Cardiac muscle cell (in vitro differentiated cells and primary cell): ENCODE data around the gene GNG11. TPM values are rescaled to one million over a fixed set of nuclear protein-coding genes. Genes with fewer than 3 reads are reported as not detected.
"Not testable (repeated sequence)": the region's sequence is repeated elsewhere in the genome, so short reads cannot be mapped to it uniquely, and the experiment has no call there.

Source experiments
- DNase-seq, 2 donors: peaks; one replicate each; pipeline versions ENCODE4 v3.0.0 to v3.0.0-alpha.2; 2010 to 2017; ENCODE audit warnings: low read depth in 1 of 2, low spot score in 1 of 2
- H3K27ac ChIP-seq: fragments of 200-600 bp; sonication (generic); 2 replicates; pipeline ENCODE4 v1.5.1; 2016
- H3K27me3 ChIP-seq: fragments of 200-600 bp; sonication (generic); 2 replicates; pipeline ENCODE4 v1.6.0; 2016; ENCODE audit warnings: control low read depth
- H3K36me3 ChIP-seq: fragments of 200-600 bp; sonication (generic); 2 replicates; pipeline ENCODE4 v1.5.1; 2016; ENCODE audit warnings: control low read depth
- H3K4me1 ChIP-seq: fragments of 200-600 bp; sonication (generic); 2 replicates; pipeline ENCODE4 v1.8.1; 2017; ENCODE audit warnings: low read depth, mild to moderate bottlenecking, mixed run types
- H3K4me3 ChIP-seq: fragments of 200-600 bp; sonication (generic); 2 replicates; pipeline ENCODE4 v1.5.1; 2016; ENCODE audit warnings: mild to moderate bottlenecking
- H3K9me3 ChIP-seq: fragments of 200-600 bp; sonication (generic); 2 replicates; pipeline ENCODE4 v1.5.1; 2017; ENCODE audit warnings: low read depth, mild to moderate bottlenecking, control low read depth
- polyA plus RNA-seq: library from polyadenylated mRNA; unstranded; fragments of >200 nt; fragmentation: Nextera tagmentation; extraction: Ambion mirVana; gene quantifications from 2 replicates; pipeline ENCODE4 v1.2.1, GENCODE V29; 2016
- total RNA-seq: library from RNA; depleted of rRNA; stranded (reverse); fragments of >200 nt; gene quantifications from 2 replicates; pipeline ENCODE4 v1.2.3, GENCODE V29; 2016
- TF ChIP-seq, protein P1 (sequence below): IDR thresholded peaks from 2 replicates; pipeline ENCODE4 v1.5.1; 2012; ENCODE audit warnings: low read depth, mild to moderate bottlenecking, low read length

GNG11 gene
- total and polyA plus RNA-seq, 2 experiments from 2014 or later: 8.4 to 20.8 TPM

DNA sequence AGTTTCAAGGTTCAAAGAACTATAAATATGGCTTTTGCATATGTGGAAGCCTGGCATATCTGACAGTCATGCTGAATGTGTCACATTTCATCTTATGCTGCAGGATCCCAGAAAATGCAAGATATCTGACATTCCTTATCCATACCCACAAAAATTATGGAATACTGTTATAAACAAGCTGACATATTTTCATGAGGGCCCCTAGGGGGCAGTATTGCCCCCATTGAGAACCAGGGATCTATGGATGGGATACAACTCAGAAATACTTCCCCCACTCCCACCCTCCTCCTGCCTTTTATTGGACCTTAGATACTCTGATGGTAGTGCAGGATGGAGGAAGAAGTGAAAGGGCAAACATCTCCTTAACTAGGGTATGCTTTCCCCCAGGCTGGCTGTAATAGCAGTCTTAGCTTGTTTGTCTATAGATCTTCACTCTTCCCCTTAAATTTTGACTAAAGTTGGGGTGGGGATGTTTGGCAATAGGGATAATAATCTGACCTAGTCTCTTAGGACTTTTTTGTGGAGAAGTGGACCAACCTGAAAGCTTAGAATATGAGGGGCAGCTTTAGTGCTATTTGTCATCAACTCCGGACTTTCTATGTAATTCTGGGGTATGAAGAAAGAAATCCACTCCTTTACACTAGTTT is 18.6 kb upstream of the GNG11 start:
- peak; percentile 63 to 88 for DNase-seq
- H3K4me1 ChIP-seq: no peaks in the 10 kb centered on the region
- H3K4me3 ChIP-seq: no peak overlapping the region
- no peaks in the 10 kb centered on the region for H3K9me3 ChIP-seq
- no peaks in the 10 kb centered on the region for H3K36me3 ChIP-seq
- no peaks in the 10 kb centered on the region for H3K27me3 ChIP-seq
- H3K27ac ChIP-seq: no peak overlapping the region
- TF ChIP-seq, protein P1, sequence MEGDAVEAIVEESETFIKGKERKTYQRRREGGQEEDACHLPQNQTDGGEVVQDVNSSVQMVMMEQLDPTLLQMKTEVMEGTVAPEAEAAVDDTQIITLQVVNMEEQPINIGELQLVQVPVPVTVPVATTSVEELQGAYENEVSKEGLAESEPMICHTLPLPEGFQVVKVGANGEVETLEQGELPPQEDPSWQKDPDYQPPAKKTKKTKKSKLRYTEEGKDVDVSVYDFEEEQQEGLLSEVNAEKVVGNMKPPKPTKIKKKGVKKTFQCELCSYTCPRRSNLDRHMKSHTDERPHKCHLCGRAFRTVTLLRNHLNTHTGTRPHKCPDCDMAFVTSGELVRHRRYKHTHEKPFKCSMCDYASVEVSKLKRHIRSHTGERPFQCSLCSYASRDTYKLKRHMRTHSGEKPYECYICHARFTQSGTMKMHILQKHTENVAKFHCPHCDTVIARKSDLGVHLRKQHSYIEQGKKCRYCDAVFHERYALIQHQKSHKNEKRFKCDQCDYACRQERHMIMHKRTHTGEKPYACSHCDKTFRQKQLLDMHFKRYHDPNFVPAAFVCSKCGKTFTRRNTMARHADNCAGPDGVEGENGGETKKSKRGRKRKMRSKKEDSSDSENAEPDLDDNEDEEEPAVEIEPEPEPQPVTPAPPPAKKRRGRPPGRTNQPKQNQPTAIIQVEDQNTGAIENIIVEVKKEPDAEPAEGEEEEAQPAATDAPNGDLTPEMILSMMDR: peak; percentile 88

DNA sequence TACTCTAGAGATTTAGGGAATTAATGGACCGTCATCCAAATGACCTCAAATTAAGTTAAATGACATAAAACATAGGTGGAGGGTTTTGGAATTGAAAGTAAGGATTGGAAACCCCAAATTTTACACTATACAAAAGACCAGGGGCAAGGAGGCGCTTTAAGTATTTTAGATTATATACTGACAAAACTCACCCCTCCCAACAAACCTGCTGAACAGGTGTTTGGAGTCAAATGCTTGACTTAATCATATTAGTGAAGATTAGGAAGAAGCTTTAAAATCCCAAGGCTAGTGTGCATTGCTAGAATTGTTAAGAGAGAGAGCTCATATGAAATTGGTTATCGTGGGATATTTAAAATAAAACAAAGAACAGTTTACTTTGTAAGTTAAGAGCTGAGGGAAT is 15.3 kb upstream of the GNG11 start, which contains the start of gene GNGT1:
GNGT1 (plus strand) TSS at position 301 of the 400 bp plus-strand sequence. CDS start 180 bp downstream, outside the sequence.
- no peaks in the 10 kb centered on the region for H3K4me1 ChIP-seq
- H3K4me3 ChIP-seq: no peak within 1 kb of the TSS
- H3K9me3 ChIP-seq: no peaks in the 10 kb centered on the region
- DNase-seq: no peak
- no peaks in the 10 kb centered on the region for H3K27me3 ChIP-seq
- TF ChIP-seq, protein P1: no peak
- no peak within 1 kb of the TSS for H3K27ac ChIP-seq
- H3K36me3 ChIP-seq: no peaks in the 10 kb centered on the region

DNA sequence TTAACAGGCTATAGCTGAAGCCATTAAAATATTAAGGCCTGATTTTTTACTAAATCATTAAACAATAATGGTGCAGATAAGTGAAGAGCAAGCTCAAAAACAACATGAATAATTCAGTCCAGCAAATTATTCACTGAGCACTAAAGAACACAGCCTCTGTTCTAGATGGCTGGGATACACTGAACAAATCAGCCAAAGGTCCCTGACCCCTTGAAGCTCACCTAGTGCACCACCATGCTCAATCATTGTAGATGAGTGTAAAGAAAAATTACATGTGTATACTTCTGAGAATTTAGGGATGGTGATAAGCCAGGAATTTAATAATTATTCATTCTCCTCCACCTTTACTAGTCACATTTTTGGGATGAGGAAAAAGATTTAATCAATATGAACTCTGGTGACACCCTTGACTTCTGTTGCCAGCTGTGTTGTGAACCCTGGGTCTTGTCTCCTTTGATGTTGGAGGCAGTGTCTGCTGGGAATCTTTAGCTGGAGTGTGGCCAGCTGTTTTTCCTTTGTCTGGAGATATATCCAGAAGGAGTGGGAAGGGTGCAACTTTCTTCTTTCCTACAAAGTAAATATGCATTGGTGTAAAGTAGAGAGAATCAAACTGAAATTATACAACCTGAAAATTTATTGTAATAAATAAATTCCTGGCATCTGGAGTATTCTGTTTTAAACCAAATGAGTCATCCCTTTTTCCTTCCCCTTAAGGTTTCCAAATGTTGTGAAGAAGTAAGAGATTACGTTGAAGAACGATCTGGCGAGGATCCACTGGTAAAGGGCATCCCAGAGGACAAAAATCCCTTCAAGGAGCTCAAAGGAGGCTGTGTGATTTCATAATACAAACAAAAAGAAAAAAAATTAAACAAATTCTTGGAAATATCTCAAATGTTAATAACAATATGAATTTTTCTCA is 11.2 kb upstream of the GNG11 start:
- peak in 1 of 2 donors; percentile 92 for DNase-seq
- Histone ChIP-seq H3K9me3 (no peaks in the 10 kb centered on the region), H3K27me3 (no peaks in the 10 kb centered on the region), H3K4me1 (no peaks in the 10 kb centered on the region), H3K4me3 (no peak overlapping the region), H3K27ac (no peak overlapping the region), H3K36me3 (no peaks in the 10 kb centered on the region)
- TF ChIP-seq, protein P1: no peak

DNA sequence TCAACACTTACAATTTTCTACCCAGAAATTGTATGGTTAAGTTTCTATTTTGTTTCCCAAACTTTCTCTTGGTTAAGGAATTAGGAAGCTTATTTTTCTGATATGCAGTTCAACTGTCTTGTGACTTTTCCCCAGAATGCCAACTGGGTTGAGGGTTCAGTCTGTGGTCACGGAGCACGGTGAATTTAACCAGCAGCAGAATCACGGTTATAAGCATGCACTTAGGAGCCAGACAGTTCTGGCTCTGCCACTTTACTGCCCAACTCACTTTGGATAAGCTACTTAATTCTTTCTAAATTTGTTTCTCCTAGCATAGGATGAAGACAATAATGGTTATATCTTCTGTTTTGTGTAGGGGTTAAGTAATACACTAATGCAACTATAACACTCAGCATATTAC is 10.3 kb upstream of the GNG11 start:
- H3K27ac ChIP-seq, H3K4me1 ChIP-seq, H3K4me3 ChIP-seq, H3K36me3 ChIP-seq, H3K27me3 ChIP-seq, DNase-seq, H3K9me3 ChIP-seq: not testable (repeated sequence)

DNA sequence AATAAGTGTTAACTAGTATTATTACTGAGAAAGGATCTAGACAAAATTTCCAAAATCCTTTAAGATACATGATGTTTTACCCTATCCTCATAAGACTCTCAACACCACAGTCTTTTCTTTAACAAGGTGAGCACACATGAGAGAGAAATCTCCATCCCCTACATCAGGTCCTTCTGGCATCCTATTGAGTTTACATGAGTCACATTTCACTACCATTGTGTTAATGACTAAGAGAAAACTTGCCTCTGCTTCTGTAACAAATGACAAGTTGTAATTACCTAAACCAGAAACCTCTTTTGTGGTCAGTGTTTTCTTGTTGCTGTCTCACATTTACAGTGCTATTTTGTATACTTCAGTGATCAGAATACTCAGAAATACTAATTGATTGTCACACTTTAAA is 9.9 kb upstream of the GNG11 start:
- H3K27me3 ChIP-seq, H3K27ac ChIP-seq, DNase-seq, H3K4me3 ChIP-seq, H3K4me1 ChIP-seq, H3K36me3 ChIP-seq, H3K9me3 ChIP-seq: not testable (repeated sequence)

DNA sequence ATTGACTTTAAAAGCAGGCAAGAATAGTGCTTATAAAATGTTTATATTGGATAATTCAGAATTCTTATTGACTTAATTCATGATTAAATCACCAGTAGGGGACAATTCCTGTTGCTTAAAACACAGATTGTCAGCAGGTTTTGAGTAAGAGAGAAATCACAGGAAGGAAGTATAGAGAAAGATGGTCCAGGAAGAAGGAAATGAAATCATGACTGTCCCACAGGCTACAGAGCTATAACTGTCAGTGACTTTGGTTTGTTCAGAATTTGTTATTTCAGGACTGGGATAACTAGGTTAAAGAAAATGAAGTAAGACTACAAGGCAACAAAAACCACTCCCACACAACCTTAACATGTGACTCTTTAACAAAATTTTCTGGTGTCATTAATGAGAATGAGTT is 8.3 kb upstream of the GNG11 start:
- TF ChIP-seq, protein P1: no peak
- DNase-seq: no peak

More for the DNA sequence above, 8.3 kb upstream of the GNG11 start:
- Histone ChIP-seq H3K36me3 (no peaks in the 10 kb centered on the region), H3K4me3 (no peak overlapping the region), H3K4me1 (no peaks in the 10 kb centered on the region), H3K27ac (no peak overlapping the region), H3K9me3 (no peaks in the 10 kb centered on the region), H3K27me3 (no peaks in the 10 kb centered on the region)
